Right ventricle myocardium inferior (tissue), 1 donor: ENCODE measurements around the gene KDELR3. TPM values are rescaled to one million over a fixed set of nuclear protein-coding genes. Genes with fewer than 3 reads are reported as not detected.
"Not testable (repeated sequence)": the region's sequence is repeated elsewhere in the genome, so short reads cannot be mapped to it uniquely, and the experiment has no call there.

Experiments
- ATAC-seq: fragments of 200-7000 bp; cut with Tn5 transposase; one replicate; pipeline ENCODE4 v1.9.1; 2020; ENCODE audit warnings: mild to moderate bottlenecking, moderate library complexity
- DNase-seq: peaks from one replicate; pipeline ENCODE4 v3.0.0; 2021; ENCODE audit errors: missing footprints
- intact Hi-C: fragments of 100-400 bp; cut with DNase I; formaldehyde crosslinking; loops from one replicate; pipeline ENCODE4 v1.11.0; 2022
- total RNA-seq: library from RNA; stranded (reverse); fragmentation: NEBNext Ultra II Directional; extraction: Animal tissue kit (Norgen Biotek cat#: 25700); gene quantifications from one replicate; pipeline ENCODE4 v1.2.1, GENCODE V29; 2021
- donor health status: DM: no; HTN: yes; CAD: no; lungs with severe emphysema.

Gene KDELR3
- total RNA-seq, 1 donor from 2014 or later, result 4.4 TPM

- ATAC-seq, DNase-seq, intact Hi-C loops: not testable (repeated sequence)
Measured at GRCh38 chr22:38470179-38470578, 2.3 kb downstream of the KDELR3 start.

GRCh38 chr22:38471237-38471636 is 3.3 kb downstream of the KDELR3 start:
- ATAC-seq (no peak), DNase-seq (peak; percentile 30)
- intact Hi-C loops, result no loop called here

- no peak for ATAC-seq
- intact Hi-C loops, result no loop called here
Measured at GRCh38 chr22:38474003-38474607, 6.2 kb downstream of the KDELR3 start.

GRCh38 chr22:38477585-38477984 is 9.7 kb downstream of the KDELR3 start:
- DNase-seq (no peak), ATAC-seq (no peak)
- intact Hi-C loops, result no loop called here

More at GRCh38 chr22:38474003-38474607, 6.2 kb downstream of the KDELR3 start:
- DNase-seq, result peak; percentile 9

DNA sequence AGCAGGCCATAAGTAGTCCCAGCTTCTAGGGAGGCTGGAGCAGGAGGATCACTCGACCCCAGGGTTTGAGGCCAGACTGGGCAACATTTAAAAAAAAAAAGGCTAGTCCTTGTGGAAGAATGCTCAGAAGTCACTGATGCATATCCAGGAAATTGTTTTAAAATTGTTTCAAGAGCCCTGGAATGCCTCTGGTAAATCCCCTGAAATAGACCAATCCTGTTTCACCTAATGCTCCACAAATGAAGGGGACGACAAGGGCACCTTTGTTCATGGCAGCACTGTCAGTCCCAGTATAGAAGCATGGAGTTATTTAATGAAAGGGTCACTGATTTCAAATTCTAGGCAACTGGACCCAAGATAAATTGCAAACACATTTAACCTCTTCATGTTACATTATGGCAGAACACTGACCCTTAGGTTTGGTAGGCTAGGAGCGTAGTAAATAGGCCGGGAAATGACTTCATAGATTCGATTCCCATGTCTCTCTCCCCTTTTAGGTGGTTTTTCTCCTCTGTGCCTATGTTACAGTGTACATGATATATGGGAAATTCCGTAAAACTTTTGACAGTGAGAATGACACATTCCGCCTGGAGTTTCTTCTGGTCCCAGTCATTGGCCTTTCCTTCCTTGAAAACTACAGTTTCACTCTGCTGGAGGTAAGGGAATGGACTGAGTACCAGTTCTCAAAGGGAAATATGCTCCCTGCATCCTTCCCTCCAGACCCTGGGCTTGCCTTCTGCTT is 11.4 kb downstream of the KDELR3 start:
- DNase-seq (no peak), ATAC-seq (no peak)
- intact Hi-C loops, result no loop called here

- DNase-seq (no peak), ATAC-seq (no peak)
- intact Hi-C loops, result no loop called here
Measured at GRCh38 chr22:38481162-38481870, 13.4 kb downstream of the KDELR3 start.

- DNase-seq (no peak), ATAC-seq (no peak)
Measured at GRCh38 chr22:38481871-38482332, 14.0 kb downstream of the KDELR3 start.

DNA sequence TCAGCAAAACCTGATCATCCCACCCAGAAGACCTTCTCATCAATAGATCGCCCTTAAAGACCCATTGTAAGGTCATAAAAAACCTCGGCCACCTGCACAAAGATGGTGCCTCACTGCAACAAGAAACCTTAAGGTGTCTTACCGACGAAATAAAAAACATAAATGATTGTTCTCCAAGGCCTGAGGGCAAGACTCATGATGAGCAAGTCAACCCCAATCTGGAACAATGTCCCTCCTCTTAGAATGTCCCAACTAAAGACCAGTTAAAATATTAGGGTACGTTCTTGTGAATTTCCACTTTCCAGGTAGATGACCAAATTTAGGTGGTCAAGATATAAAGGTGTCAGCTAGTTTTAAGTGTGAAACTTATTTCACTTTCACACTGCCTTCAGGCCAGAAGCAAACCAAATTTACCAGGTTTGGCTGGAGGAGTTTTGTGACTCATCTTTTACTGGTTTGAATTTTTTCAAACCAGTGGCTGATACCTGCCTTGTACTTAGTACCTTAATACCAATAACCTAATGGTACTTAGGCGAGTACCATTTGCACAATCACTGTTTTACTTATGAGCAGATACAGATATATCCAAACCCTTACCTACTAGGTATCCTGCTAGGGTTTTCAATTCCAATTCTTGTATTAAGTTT is 14.9 kb downstream of the KDELR3 start:
- ATAC-seq (no peak), DNase-seq (no peak)
- intact Hi-C loops, result no loop called here

More at GRCh38 chr22:38481871-38482332, 14.0 kb downstream of the KDELR3 start:
- intact Hi-C loops, result no loop called here

DNA sequence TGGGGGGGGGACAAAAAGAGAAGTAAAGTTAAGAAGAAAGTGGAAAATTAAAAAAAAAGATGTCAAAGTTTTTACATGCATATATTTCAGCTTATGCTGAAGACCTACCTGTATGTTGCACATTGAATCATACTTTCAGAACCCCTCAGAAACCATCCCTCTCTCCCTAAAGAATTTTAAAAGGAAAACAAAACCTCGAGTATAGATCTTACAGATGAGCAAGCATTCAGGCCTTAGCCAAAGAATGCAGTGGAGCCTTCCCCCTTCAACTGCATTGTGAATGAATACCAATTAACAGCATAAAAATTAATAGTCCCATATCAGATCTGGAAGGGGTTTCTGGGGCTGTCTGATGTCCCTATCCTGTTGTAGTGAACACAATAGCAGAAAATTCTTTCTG is 16.3 kb downstream of the KDELR3 start:
- ATAC-seq, result no peak
- intact Hi-C loops, result no loop called here

GRCh38 chr22:38485783-38486182 is 17.9 kb downstream of the KDELR3 start:
- ATAC-seq, result peak; percentile 17
- DNase-seq, result no peak
- intact Hi-C loops, result no loop called here

More for the DNA sequence above, 16.3 kb downstream of the KDELR3 start:
- no peak for DNase-seq

DNA sequence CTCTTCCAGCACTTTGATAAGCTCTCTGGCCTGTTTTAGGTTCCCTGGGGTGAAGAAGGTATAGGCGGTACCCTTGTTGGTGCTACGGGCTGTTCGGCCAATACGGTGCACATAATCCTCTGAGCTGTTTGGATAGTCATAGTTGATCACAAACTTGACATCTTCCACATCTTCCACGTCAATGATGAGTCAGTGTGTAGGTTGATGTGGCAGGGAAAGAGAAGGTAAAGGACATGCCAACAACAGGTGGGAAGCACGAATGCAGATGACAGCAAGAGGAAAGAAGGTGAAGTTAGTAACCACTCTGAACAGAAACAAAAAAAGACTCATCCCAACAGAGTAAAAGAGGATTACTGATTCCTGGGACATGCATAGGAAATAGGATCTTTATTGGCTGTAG is 20.1 kb downstream of the KDELR3 start:
- intact Hi-C loops, result no loop called here
- ATAC-seq (no peak), DNase-seq (no peak)

GRCh38 chr22:38489142-38489541 is 21.2 kb downstream of the KDELR3 start:
- ATAC-seq (no peak), DNase-seq (no peak)
- intact Hi-C loops, result no loop called here

- ATAC-seq, result no peak
- DNase-seq, result no peak
- intact Hi-C loops, result no loop called here
Measured at GRCh38 chr22:38489561-38490145, 21.8 kb downstream of the KDELR3 start.

GRCh38 chr22:38490475-38490874 is 22.6 kb downstream of the KDELR3 start:
- ATAC-seq (no peak), DNase-seq (no peak)
- intact Hi-C loops, result no loop called here

DNA sequence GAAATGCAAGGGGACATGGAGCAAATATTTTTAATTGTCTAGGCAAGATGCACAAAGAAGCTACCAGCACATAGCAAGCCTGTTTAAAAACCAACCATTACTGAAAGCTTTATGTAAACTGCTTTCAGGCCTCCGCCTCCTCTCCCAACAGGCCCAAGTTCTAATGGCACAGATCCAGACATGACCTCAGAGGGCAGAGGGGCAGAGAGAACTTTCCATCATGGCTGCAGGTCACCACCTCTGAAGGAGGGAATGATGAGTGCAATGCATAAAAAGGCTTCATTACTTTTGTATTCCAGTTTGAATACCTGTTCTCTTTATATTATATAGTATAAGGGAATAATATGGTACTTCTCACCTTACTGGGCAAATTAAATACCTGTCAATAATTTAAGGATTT is 23.0 kb downstream of the KDELR3 start:
- intact Hi-C loops, result no loop called here
- DNase-seq (no peak), ATAC-seq (peak; percentile 83)

GRCh38 chr22:38491707-38492348 is 23.9 kb downstream of the KDELR3 start:
- DNase-seq (no peak), ATAC-seq (no peak)
- intact Hi-C loops, result no loop called here

DNA sequence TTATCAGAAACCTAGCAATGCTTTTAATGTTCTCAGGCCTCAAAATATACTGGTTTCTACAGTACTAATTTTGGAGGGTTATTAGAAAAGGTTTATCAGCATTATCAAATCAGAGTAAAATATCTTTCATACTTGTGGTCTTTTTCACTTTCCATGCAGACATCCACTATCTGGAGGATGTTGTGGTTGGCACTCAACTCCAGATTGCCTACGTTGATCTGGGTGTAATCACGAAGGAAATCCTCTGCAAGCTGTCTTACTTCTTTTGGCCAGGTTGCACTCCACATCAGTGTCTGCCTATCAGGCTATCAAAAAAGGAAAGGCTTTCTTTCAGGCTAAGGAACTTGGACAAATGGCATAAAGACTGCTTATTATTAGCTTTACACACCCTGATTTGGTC is 26.6 kb downstream of the KDELR3 start:
- DNase-seq (no peak), ATAC-seq (no peak)
- intact Hi-C loops, result no loop called here

DNA sequence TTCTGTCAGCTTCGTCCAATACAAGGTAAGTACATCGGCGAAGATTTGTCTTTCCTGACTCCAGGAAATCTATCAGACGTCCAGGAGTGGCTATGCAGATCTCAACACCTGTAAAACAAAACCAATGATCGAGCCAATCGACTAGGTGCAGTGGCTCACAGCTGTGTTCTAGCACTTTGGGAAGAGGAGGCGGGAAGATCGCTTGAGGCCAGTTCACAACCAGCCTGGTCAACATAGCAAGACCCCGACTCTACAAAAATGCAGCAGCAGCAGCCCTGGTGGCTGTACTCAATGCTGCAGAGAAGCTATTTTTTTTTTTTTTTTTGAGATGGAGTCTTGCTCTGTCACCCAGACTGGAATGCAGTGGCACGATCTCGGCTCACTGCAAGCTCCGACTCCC is 27.0 kb downstream of the KDELR3 start:
- ATAC-seq (no peak), DNase-seq (no peak)
- intact Hi-C loops, result no loop called here

- intact Hi-C loops, result no loop called here
- DNase-seq, result no peak
- ATAC-seq, result no peak
Measured at GRCh38 chr22:38497869-38498268, 30.0 kb downstream of the KDELR3 start.
